Fibroblast of the aortic adventitia (primary cell): ENCODE data around the gene EDAR. TPM values are rescaled to one million over a fixed set of nuclear protein-coding genes. Genes with fewer than 3 reads are reported as not detected.

Experiments used
- DNase-seq: peaks from one replicate; pipeline ENCODE4 v3.0.0-alpha.2; 2010; ENCODE audit warnings: low read depth
- H3K4me3 ChIP-seq: 2 replicates; pipeline ENCODE4 v1.5.1; 2011; ENCODE audit warnings: low read depth, mild to moderate bottlenecking, control low read depth, low read length, moderate library complexity
- CTCF ChIP-seq: IDR thresholded peaks from 2 replicates; pipeline ENCODE4 v1.5.1; 2011; ENCODE audit warnings: mild to moderate bottlenecking, low read length, control low read depth, inconsistent platforms; ENCODE audit not compliant: insufficient read depth
- total RNA-seq: library from RNA; depleted of rRNA; stranded (reverse); fragments of >200 nt; gene quantifications from 2 replicates; pipeline ENCODE4 v1.2.3, GENCODE V29; 2012; ENCODE audit warnings: low replicate concordance

EDAR gene
- total RNA-seq, 1 donor: not detected

- no peak for DNase-seq
- TF ChIP-seq CTCF: no peak
- H3K4me3 ChIP-seq: no peak overlapping the region
These were observed 63.7 kb downstream of the EDAR start for GRCh38 chr2:108925286-108925685.

DNA sequence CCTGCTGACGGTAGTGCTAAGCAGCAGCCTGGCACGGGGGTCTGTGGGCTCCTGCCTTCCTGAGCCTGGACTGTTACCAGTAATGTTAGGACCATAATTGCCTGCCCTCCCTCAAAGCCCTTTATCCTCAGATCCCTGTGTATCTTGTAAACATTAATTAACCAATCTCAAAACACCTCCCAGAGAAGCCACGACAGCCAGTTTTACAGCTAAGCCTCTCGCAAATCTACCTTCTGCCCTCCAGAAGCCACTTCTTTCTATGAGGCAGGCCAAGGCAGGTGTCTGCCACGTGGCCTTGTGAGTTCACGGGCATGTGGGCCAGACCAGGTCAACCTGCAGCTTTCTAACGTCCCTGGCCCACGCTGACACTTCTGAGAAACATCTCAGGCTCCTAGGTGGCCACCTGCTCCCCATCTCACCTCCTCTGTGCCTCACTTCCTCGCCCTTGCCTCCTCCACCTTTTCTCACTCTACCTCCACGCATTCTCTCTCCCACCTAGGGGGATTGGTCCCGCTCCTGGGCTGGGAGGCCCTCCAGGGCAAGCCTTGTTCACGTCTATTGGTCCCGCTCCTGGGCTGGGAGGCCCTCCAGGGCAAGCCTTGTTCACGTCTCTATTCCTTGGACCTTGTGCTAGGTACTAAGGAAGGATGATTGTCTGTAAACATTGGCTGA lies 64.3 kb downstream of the EDAR start:
- no peak overlapping the region for H3K4me3 ChIP-seq
- DNase-seq: no peak

DNA sequence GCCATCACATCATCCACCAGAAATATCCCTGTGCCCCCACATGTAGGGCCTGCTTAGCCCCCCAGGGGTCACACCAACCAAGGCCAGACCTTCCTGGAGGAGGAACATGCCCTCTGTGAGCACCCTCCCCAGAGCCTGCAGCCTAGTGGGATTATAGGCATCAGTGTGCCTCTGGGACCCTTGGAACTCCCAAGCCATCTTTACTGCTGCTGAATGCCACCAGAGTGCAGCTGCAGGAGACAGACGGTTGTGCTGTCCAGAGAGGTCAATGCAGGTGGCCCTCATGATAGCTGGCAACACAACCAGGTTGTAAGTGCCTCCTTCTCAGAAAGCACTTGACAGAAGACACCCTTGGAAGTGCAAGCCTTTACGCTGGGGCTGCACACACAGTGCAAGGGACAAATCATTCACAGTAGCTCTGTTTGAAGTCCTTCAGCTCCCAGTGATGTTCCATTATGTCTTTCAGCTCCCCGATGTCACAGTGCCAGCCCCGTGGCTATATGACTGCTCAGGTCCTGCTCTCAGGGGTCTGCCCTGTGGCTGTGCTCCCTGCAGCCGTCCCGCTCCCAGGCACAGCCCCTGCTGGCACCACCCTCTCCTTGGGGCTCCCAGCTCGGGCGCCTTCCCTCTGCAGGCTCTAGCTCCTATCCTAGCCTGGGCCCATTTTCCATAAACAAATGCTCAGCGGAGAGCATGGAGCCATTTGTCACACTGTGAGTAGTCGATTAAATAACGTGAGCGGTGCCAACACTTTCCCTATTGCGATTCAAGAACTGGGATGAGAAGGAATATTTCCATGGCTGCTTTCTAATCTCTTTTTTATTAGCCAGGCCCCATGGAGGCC lies 65.1 kb downstream of the EDAR start:
- no peak overlapping the region for H3K4me3 ChIP-seq
- DNase-seq: no peak
- TF ChIP-seq CTCF: no peak

More for the DNA sequence above, 64.3 kb downstream of the EDAR start:
- no peak for TF ChIP-seq CTCF

DNA sequence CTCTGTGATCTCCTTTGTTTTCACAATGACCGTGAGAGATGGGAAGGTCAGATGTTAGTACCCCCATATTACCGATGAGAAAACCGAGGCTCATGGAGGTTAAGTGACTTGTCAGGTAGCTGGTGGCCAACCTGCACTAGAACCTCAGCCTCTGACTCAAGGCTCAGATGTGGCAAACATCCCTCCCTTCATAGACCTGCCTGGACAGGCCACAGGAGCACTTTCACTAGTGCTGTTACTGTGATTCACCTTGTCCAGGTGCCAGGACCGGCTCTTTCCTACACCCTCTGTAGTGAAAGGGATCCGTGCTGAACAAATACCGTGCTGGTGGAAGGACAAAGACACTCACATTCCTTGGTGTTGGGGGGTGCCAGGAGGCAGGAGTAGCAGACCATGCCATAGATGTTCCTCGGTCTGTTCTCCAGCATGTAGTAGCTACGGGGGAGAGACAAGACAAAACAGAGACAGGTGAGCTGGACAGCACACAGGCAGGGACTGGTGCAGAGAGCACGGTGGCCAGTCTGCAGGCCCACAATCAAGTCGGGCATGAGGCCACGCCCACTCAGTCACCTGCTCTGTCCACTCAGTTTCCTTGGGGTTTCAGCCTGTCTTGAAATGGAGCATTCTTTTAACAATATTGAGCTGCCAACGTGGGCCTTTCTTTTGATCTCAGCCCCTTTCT lies 65.9 kb downstream of the EDAR start:
- no peak for DNase-seq

DNA sequence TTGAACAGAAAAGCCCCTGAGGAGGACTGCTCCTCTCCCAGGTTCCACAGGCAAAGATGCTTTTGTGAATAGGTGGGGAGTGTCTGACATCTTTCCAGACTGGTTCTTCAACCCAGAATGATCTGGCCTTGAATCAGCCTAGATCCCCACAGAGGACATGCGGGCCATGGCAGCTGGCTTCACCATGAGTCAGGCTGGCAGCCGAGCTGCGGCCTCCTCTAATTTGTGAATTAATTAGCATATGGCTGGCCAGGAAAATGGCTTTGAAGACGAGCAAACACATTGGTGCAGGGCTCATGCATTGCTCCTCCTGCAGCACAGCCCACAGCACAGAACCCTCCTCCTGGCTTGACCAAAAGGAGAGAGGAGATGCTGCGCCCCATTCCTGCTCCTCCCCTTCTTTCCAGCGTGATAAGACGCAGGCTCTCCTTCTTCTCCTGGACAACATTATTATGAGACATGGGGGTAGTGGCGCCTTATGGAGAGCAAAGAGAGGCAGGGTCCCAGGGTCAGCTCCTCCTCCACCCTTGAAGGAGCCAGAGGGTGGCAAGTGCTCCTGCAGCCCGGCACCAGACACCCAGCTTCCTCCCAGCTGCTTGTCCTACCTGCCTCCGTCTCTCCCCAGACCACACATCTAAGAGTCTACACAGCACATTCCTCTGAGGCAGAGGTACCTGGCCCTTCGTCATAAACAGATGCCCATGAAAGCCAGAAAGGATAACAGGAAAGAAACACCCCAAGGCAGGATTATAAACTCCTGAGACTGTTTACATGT lies 66.7 kb downstream of the EDAR start:
- peak; percentile 7 for DNase-seq
- no peak for TF ChIP-seq CTCF
- H3K4me3 ChIP-seq: no peak overlapping the region

More for the DNA sequence above, 65.9 kb downstream of the EDAR start:
- H3K4me3 ChIP-seq: no peak overlapping the region
- TF ChIP-seq CTCF: no peak
